Stimulated activated CD4-positive, alpha-beta T cell treated with anti-CD3 and anti-CD28 coated beads, TNF-alpha, amount 100 ng/mL, for 4 hours (primary cell): ENCODE measurements around the gene DIP2B.

ENCODE experiments used
- DNase-seq, 3 experiments: peaks; one replicate each; pipeline ENCODE4 v3.0.0-alpha.2; 2020; ENCODE audit warnings: low read depth in 3 of 3

Gene DIP2B

GRCh38 chr12:50636505-50636904, 131.7 kb downstream of the DIP2B start:
- no peak for DNase-seq

DNA sequence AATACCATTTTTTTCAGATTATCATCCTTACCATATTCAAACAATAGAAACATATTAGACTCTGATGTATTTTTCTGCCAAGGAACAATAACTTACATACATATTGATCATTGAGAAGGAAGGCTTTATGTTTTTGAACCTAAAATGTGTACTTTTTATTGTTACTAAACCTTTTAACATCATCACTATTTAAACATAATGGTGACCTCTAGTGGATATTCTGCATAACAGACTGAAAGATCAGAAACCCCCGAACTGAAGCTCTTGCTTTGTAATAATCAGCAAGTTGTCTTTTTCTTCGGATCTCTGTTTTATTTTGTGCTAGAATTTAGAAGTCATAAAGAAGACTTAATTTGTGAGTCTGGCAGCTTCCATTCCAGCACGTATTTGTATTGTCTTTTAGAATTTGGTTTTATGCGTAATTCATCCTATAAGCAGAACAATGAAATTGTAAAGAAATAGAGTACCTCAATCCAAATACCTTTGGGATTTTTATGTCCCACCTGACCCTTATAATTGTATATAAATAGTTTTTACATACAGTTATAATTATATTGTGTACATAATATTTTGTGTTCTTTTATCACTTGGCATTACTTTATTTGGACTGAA, 133.2 kb downstream of the DIP2B start:
- DNase-seq: no peak

DNA sequence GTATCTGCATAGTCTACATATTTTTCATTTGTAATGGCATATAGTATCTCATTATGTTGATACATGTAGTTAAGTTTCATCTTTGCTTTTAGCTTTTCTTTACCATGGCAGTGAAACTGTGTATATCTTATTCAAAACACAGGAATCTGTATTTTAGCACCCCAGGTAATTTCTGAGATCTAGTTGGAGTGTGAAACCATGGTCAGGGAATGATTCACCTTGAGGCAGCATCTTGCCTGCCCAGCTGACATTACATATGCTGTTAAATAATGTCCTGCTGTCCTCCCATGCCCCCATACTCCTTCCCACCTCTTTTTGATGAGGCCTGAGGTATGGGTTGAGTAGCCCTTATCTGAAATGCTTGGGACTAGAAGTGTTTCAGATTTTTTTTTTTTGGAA, 133.7 kb downstream of the DIP2B start:
- no peak for DNase-seq

GRCh38 chr12:50639721-50640120, 134.9 kb downstream of the DIP2B start:
- no peak for DNase-seq

GRCh38 chr12:50640321-50640939, 135.6 kb downstream of the DIP2B start:
- no peak for DNase-seq

- DNase-seq: no peak
Measured at GRCh38 chr12:50641566-50641965, 136.8 kb downstream of the DIP2B start.

DNA sequence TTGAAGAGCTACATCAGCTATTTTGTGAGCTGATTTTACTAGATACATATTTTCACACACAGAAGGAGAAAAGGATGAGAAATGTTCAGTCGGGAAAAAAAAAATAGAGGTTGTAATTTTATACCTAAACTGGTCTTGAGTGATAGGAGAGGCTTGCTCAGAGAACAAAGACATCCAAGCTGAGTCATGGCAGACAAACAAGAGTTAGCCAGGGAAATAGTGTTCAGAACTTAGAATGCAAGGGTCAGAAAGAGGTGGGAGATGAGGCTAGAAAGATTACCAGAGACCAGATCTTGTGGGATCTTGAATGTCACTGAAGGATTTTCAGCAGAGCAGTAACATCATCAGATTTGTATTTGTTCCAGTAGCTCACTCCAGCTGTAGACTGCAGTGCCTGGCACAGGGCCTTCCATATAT, 137.3 kb downstream of the DIP2B start:
- no peak for DNase-seq

GRCh38 chr12:50642761-50643160, 138.0 kb downstream of the DIP2B start:
- DNase-seq: no peak

GRCh38 chr12:50647031-50647430, 142.2 kb downstream of the DIP2B start:
- DNase-seq: no peak

GRCh38 chr12:50647479-50647878, 142.7 kb downstream of the DIP2B start:
- DNase-seq: no peak

DNA sequence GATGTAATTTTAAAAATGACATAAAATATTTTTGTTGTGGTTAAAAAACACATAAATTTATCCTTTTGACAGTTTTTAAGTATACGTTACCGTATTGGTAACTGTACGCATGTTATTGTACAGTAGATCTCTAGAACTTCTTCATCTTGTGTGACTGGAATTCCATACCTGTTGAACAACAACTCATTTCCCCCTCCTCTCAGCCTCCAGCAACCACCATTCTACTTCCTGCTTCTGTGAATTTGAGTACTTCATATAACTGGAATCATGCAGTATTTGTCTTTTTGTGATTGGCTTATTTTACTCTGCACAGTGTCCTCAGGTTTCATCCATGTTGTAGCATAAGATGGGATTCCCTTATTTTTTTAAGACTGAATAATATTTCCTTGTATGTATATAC, 145.5 kb downstream of the DIP2B start:
- DNase-seq: no peak

GRCh38 chr12:50655374-50655921, 150.7 kb downstream of the DIP2B start:
- DNase-seq: no peak

DNA sequence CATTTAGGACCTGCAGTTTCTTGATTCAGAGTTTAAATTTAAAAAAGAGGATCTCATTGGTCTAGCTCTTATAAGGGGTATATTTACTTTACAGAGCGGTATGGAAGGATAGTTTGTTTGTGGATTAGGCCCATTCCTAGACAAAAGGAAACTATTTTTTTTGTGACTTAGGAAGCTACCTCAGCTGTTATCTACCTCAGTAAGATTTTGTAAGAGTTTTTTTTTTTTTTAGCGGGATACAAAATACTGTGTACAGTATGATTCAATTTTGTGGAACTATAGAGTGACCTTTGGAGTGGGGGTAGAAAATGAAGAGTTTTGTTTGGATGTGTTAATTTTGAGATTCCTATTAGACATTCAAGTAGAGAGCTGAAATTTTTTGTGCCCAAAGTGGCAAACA, 154.5 kb downstream of the DIP2B start:
- no peak for DNase-seq

DNA sequence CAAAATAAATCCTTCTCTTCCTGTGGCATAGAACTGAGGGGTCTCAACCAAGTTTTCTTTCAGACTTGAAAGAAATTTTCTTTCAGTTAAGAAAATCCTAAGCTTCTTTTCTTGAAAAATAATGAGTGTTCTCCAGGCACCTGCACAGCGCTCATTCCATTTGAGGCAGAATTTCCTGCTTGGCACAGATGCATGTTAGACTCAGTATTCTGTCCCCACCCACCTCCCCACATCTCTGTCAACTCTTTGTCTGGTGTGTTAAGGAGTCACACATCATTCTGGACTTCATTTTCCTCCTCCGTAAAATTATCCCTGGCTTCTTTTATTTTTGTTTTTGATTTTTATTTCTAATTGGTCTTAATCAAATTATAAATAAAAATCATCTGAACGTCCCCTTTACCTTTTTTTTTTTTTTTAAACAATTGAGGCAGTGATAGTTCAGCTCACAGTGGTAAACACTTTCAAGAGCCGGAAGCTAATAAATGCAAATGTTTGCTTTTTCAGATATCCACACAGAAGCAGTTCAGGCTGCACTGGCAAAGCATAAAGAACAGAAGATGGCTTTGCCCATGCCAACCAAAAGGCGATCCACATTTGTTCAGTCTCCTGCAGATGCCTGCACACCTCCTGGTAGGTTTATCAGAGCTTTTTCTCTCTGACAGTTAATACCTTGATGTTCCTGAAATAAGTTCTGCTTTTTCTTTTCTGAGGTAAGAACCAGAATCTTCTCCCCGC, 155.1 kb downstream of the DIP2B start:
- no peak for DNase-seq

DNA sequence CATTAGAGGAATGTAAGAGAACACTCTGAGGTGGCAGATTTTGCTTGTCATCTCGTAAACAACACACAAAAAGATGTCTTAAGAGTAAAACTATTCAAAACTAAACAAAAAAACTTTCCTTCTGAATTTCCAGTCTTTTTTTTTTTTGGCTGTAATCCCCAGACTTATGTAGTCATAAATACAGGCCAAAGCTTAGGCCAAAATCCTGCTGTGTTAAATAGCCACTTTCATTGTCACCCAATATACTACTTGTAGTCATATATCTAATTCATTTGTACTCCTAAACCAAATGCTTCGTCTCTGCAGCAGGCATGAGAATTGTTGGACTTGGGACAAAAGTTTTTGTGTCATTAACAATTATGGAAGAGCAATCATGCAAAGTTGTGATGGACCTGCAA, 155.6 kb downstream of the DIP2B start:
- DNase-seq: no peak

- DNase-seq: no peak
Measured at GRCh38 chr12:50661300-50662115, 156.7 kb downstream of the DIP2B start.

DNA sequence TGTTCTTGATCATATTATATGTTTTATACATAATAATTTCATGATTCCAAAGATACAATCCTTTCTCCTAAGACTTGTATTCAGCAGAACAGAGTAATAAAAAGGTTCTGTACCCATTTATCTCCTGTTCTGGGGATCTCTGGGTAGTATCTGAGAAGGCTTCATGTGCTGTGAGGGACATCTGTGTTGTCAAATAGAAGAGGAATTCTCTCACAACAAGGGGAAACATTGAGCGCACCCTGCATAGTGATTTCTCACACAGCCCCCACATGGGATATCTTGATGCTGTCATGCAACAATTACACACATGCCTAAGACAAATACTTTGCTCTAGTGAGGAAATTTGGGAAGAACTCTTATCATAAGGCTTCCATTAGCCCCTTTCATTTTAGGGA, 157.3 kb downstream of the DIP2B start:
- DNase-seq: no peak

GRCh38 chr12:50665170-50665569, 160.4 kb downstream of the DIP2B start:
- DNase-seq: no peak

DNA sequence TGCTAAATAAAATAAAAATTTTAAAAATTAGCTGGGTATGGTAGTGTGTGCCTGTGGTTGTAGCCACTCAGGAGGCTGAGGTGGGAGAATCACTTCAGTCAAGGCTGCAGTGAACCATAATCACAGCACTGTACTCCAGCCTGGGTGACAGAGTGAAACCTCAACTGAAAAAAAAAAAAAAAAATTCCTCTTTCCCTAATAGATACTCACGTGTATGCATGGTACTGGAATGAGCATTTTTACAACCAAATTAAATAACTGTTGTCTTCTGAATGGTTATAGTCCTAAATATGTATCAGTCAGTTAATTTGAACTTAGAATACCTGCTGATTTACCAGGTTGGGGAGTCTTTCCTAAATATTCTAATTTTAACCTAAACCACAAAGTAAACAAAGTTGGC, 160.8 kb downstream of the DIP2B start:
- DNase-seq: no peak

DNA sequence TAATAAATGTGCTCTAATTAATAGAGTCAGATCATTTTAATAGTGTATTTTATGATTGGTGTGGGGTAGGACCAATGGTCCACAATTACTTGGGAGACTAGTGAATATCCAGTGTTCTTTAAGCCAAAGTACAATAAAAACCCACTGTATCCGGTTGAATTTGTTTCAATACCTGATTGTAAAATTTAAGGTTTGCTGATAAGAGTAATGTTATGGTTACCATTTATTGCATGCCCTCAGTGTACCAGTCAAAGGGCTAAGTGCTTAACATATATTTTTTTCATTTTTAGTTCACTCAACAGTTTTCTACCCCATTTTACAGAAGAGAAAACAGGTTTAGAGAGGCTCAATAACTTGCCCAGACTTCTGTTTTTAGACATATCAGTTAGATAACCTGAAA, 161.2 kb downstream of the DIP2B start:
- DNase-seq: no peak

DNA sequence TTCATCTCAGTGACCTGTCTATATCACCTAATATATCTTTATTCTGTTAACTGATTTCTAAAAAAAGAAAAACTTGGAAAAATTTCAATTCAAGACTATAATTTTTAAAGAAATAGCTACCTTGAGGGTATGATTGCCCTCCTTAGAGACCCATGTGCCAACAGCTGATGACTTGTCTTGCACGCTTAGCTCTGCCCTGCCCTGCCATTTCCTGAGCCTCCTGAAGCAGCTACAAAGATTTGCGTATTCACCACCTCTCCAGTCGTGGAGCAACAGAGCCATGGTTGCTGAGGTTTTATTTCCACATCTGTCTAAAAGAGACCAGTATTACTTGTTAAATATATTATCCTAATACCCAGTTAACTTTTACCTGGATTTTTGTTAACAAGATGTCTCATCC, 167.4 kb downstream of the DIP2B start:
- DNase-seq: no peak

GRCh38 chr12:50676756-50677155, 172.0 kb downstream of the DIP2B start:
- DNase-seq: no peak
